ENCODE measurements around the gene PDGFD. TPM values are rescaled to one million over a fixed set of nuclear protein-coding genes. Genes with fewer than 3 reads are reported as not detected.

Gene PDGFD
- total RNA-seq, 2 donors from 2014 or later: 14.4 to 27.8 TPM

- peaks cover 0 to 1% of the 10 kb centered on the region in 2 donors for H3K9me3 ChIP-seq
- no peaks in the 10 kb centered on the region for H3K4me1 ChIP-seq
- no peak overlapping the region for H3K27ac ChIP-seq
- no peaks in the 10 kb centered on the region for H3K27me3 ChIP-seq
- no peak for DNase-seq (ENCODE audit: low spot score)
- no peak for TF ChIP-seq CTCF (IDR thresholded peaks at IDR 0.05)
- H3K4me3 ChIP-seq: no peak overlapping the region
- H3K36me3 ChIP-seq: no peaks in the 10 kb centered on the region
Observed at GRCh38 chr11:103862094-103862801, 301.7 kb downstream of the PDGFD start.

Other genes with a start within 250 kb of the PDGFD start
- gene DDI1, start 127.5 kb downstream of the PDGFD start, total RNA-seq: not detected

All from right atrium auricular region (tissue), 2 donors.